Duodenal mucosa (tissue), 2 donors: Measurements from ENCODE around the gene KITLG.

Source experiments
- H3K27ac ChIP-seq: one replicate; pipeline ENCODE4 v1.7.0; 2013; ENCODE audit warnings: low read depth, low read length
- H3K27me3 ChIP-seq, 2 donors: one replicate each; pipeline ENCODE4 v1.7.0; 2013; ENCODE audit warnings: low read length in 2 of 2, control low read depth in 1 of 2; ENCODE audit not compliant: insufficient read depth in 2 of 2, control insufficient read depth in 1 of 2
- H3K36me3 ChIP-seq, 2 donors: one replicate each; pipeline ENCODE4 v1.7.0; 2013; ENCODE audit warnings: low read length in 2 of 2, control low read depth in 1 of 2; ENCODE audit not compliant: insufficient read depth in 2 of 2, control insufficient read depth in 1 of 2
- H3K4me1 ChIP-seq, 2 donors: one replicate each; pipeline ENCODE4 v1.7.0; 2013; ENCODE audit warnings: low read length in 2 of 2, control low read depth in 1 of 2; ENCODE audit not compliant: insufficient read depth in 2 of 2, control insufficient read depth in 1 of 2
- H3K4me3 ChIP-seq, 2 donors: one replicate each; pipeline ENCODE4 v1.7.0; 2013; ENCODE audit warnings: low read length in 2 of 2, low read depth in 1 of 2
- H3K9ac ChIP-seq, 2 donors: one replicate each; pipeline ENCODE4 v1.7.0; 2013; ENCODE audit warnings: low read length in 2 of 2, low read depth in 1 of 2
- H3K9me3 ChIP-seq, 2 donors: one replicate each; pipeline ENCODE4 v1.7.0; 2013; ENCODE audit warnings: low read length in 2 of 2, control low read depth in 1 of 2; ENCODE audit not compliant: control insufficient read depth in 1 of 2

The KITLG gene

DNA sequence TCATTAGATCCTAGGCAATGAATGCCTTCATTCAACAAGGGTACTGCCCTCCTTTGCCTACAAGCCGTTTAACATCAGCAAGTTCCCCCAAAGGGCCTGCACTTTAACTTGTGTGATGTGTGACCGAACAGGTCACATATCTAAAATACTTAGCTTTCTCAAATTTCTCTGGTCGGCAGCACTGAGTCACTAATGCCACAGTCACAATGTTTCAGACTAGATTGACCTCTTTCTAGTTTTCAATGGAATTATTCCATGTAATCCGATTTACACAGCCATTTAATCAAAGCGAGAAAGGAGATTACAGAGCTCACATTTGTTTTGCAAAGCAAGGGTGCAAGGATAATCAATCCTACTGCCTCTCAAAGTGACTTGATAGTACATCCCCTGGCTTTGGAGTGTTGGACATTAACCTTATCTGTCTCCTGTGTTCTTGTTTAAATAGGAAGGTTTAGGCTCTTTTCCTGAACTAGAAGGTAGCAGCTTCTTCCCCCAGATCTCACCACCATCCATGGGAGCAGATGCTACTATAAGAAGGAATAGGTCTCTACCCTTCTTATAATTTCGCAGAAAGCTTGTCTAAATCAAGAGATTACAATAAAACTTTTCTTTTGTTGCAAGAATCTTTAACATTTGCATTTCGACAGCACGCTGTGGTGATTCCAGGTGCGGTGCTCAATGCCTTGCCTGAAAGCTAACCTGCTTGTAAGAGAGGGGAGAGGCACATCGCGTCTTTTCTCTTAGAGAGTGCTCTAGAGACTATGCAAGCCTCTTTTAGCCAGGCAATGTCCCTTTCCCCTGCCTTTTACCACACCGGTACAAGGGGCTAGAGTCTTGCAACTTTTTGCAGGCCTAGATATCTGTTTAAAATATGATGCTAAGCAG is 1.8 kb downstream of the KITLG start:
- peak overlapping the region; percentile 73 to 75 for H3K9ac ChIP-seq
- no peaks in the 10 kb centered on the region for H3K9me3 ChIP-seq
- peaks cover 5 to 18% of the 10 kb centered on the region in 2 donors for H3K4me1 ChIP-seq
- no peaks in the 10 kb centered on the region for H3K36me3 ChIP-seq
- no peak overlapping the region for H3K27ac ChIP-seq
- H3K4me3 ChIP-seq = peak overlapping the region; percentile 85 to 98
- no peaks in the 10 kb centered on the region for H3K27me3 ChIP-seq

DNA sequence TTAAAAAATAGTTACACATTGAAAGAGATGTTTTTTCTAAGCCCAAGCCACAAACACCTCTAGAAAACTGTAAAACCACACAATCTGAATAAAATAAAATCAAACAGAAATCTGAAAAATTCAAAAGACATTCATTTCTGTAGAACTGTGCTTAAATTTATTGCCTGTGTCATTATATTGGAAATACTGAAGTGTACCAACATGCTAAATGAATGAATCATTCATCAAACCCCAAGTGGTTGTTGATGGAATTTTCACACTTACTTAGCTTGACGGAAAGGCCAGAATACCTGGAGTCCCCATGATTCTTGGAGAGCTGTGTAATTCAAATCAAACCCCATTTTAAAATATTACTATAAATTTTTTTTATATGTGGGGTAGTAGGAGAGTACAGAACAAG is 2.7 kb downstream of the KITLG start:
- H3K4me3 ChIP-seq = peak overlapping the region in 1 of 2 donors; percentile 85

GRCh38 chr12:88576866-88577265 is 3.4 kb downstream of the KITLG start:
- Histone ChIP-seq H3K27me3 (no peaks in the 10 kb centered on the region), H3K9ac (no peak overlapping the region), H3K27ac (no peak overlapping the region), H3K9me3 (no peaks in the 10 kb centered on the region), H3K4me1 (peaks cover 14 to 26% of the 10 kb centered on the region in 2 donors), H3K36me3 (no peaks in the 10 kb centered on the region), H3K4me3 (no peak overlapping the region)

More for the DNA sequence above, 2.7 kb downstream of the KITLG start:
- Histone ChIP-seq H3K4me1 (peaks cover 14 to 25% of the 10 kb centered on the region in 2 donors), H3K9me3 (no peaks in the 10 kb centered on the region), H3K27ac (no peak overlapping the region), H3K36me3 (no peaks in the 10 kb centered on the region), H3K27me3 (no peaks in the 10 kb centered on the region), H3K9ac (no peak overlapping the region)

DNA sequence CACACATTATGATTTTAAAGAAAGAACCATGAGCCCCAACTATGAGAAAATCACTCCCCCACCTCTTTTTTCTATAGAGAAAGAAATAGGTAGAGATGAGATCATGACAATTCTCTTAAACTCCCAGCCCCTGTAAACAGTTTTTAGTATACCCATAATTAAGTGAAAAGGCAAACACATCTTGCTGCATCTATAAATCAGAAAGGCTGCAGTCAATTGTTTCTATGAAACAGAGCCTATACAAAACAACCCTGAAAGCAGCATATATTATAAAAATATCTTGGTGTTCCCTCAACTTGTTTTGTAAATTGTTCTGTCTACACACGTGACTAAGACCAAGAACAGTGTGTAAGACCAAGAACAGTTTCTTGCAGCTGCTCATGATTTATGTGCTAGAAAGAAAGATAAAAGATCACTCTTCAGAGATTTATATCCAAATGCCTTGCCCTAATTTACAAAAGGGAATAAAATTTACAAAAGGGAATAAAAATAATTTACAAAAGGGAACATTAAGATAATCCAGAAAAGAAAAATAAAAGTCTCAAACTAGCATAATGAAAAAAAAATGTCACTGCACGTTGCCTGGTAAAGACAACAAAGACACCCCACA is 4.8 kb downstream of the KITLG start:
- H3K27me3 ChIP-seq = no peaks in the 10 kb centered on the region
- H3K4me1 ChIP-seq = peaks cover 14 to 26% of the 10 kb centered on the region in 2 donors
- no peak overlapping the region for H3K9ac ChIP-seq
- no peaks in the 10 kb centered on the region for H3K36me3 ChIP-seq
- no peak overlapping the region for H3K4me3 ChIP-seq
- H3K27ac ChIP-seq = no peak overlapping the region
- H3K9me3 ChIP-seq = no peaks in the 10 kb centered on the region

DNA sequence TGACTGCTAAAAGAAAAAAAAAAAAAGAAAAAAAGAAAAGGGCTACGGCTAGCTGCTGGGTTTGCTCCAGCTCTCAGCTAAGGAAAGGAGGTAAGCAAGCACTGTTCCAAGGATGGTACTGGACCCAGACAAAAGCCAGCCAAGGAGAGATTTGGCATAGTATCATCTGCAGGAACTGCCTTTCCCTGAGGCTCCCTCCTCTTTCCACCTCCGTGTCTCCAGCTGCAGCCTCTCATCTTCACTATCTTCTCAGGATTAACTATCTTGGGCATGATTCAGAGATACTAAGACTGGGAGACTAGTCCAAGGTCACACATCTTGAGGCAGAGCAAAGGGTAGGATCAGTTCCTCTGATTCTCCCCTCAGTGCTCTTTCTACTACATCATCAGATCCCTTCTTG is 6.0 kb downstream of the KITLG start:
- peaks cover 14 to 31% of the 10 kb centered on the region in 2 donors for H3K4me1 ChIP-seq
- H3K4me3 ChIP-seq = no peak overlapping the region
- H3K9me3 ChIP-seq = no peaks in the 10 kb centered on the region
- no peak overlapping the region for H3K9ac ChIP-seq
- no peak overlapping the region for H3K27ac ChIP-seq
- H3K27me3 ChIP-seq = no peaks in the 10 kb centered on the region
- H3K36me3 ChIP-seq = no peaks in the 10 kb centered on the region

GRCh38 chr12:88573583-88573982 is 6.7 kb downstream of the KITLG start:
- Histone ChIP-seq H3K36me3 (no peaks in the 10 kb centered on the region), H3K27ac (no peak overlapping the region), H3K9ac (no peak overlapping the region), H3K27me3 (no peaks in the 10 kb centered on the region), H3K4me3 (no peak overlapping the region), H3K4me1 (peaks cover 14 to 33% of the 10 kb centered on the region in 2 donors), H3K9me3 (no peaks in the 10 kb centered on the region)

DNA sequence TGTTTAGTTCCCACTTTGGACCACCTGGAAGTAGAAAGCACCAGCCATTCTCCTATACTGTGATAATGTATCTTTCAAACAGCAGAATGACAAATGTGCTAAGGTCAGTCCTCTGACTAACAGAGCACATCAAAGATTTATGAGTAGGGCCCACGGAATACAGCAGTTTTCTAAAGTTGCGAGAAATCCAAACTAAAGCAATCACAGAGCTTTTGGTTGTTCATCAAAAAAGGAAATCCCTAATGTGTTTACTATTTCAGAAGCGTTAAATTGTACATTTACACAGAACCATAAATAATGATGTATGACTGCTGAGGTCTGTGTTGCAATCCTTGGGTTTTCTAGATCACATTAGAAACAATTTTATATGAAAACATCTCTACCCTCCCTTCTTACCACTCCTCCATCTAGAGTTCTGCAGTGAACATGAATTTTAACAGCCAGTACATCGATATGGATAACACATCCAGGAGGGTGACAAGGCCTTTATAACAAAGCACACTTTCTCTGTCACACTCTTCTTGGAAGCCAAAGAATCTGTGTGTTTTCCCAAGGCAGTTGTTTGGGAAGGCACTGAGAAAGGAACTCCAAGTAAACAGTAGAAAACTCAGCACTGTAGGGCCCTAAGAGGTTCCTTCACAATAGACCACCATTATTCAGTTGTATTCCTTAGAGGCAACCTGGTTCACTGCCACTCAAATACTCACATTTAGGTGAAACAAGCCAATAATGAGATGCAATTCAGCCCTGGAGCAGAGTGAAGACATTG is 7.3 kb downstream of the KITLG start:
- Histone ChIP-seq H3K4me1 (peaks cover 14 to 27% of the 10 kb centered on the region in 2 donors), H3K27ac (no peak overlapping the region)

GRCh38 chr12:88571543-88571942 is 8.7 kb downstream of the KITLG start:
- H3K27ac ChIP-seq = no peak overlapping the region
- no peak overlapping the region for H3K9ac ChIP-seq
- no peak overlapping the region for H3K4me3 ChIP-seq
- H3K9me3 ChIP-seq = no peaks in the 10 kb centered on the region
- no peaks in the 10 kb centered on the region for H3K36me3 ChIP-seq
- H3K4me1 ChIP-seq = peaks cover 19 to 36% of the 10 kb centered on the region in 2 donors
- no peaks in the 10 kb centered on the region for H3K27me3 ChIP-seq

More for the DNA sequence above, 7.3 kb downstream of the KITLG start:
- Histone ChIP-seq H3K9ac (no peak overlapping the region), H3K36me3 (no peaks in the 10 kb centered on the region), H3K4me3 (no peak overlapping the region), H3K9me3 (no peaks in the 10 kb centered on the region), H3K27me3 (no peaks in the 10 kb centered on the region)

GRCh38 chr12:88570103-88570502 is 10.2 kb downstream of the KITLG start:
- Histone ChIP-seq H3K4me1 (peaks cover 26 to 42% of the 10 kb centered on the region in 2 donors), H3K4me3 (no peak overlapping the region), H3K36me3 (no peaks in the 10 kb centered on the region), H3K27me3 (no peaks in the 10 kb centered on the region), H3K9me3 (no peaks in the 10 kb centered on the region), H3K9ac (no peak overlapping the region), H3K27ac (no peak overlapping the region)

- Histone ChIP-seq H3K4me1 (peaks cover 11 to 32% of the 10 kb centered on the region in 2 donors), H3K27me3 (no peaks in the 10 kb centered on the region), H3K9ac (no peak overlapping the region), H3K9me3 (no peaks in the 10 kb centered on the region), H3K27ac (no peak overlapping the region), H3K36me3 (no peaks in the 10 kb centered on the region), H3K4me3 (no peak overlapping the region)
These were observed 13.8 kb downstream of the KITLG start for GRCh38 chr12:88566430-88566829.
